ENCODE measurements around the gene GSTA3. TPM values are rescaled to one million over a fixed set of nuclear protein-coding genes. Genes with fewer than 3 reads are reported as not detected.
"Not testable (repeated sequence)": the region's sequence is repeated elsewhere in the genome, so short reads cannot be mapped to it uniquely, and the experiment has no call there.

GSTA3 gene
- total RNA-seq, 2 experiments from 2014 or later = not detected

DNA sequence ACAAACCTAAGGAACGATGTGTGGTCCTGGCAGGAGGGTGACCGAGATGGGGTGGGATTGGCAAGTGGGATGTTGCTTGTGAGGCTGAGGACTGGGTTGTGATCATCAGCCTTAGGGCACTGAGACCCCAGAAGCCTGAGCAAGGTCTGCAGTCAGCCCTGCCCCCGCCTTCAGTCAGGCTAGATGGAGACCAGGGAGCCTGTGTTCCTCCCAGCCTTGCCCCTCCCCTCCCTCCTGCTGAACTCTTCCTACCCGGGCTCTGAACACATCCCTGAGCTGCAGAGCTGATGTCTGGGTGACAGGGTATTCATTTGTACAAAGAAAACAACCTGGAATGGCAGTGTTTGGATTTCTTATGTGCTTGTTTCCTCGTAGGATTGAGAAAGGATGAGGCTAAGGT lies 40.6 kb downstream of the GSTA3 start:
- H3K4me1 Mint-ChIP-seq; H3K27me3 Mint-ChIP-seq; H3K27ac Mint-ChIP-seq; H3K9me3 Mint-ChIP-seq; POLR2A ChIA-PET; H3K4me3 Mint-ChIP-seq; ATAC-seq (ENCODE audit: low read depth); H3K36me3 Mint-ChIP-seq; DNase-seq: not testable (repeated sequence)

DNA sequence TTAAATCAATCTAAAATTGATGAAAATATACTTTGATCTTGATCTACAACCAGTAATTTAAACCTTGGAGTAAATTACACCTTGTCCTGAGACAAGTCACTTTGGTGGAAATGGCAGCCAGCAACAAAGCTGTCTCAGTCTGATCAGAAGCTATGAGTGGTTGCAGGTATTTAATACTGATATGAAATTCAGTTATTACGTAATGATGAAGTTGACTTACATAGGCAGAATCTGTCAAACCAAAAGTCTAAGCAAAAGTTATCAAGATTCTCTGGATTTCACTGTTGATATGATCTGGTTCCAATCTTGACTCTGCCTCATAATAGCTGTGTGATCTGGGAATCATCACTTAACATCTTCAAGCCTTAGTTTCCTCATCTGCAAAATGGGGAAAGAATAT lies 41.3 kb downstream of the GSTA3 start:
- POLR2A ChIA-PET = no interaction called here
- DNase-seq (no peak), ATAC-seq (ENCODE audit: low read depth) (no peak)
- Mint-ChIP-seq H3K36me3 (no peaks in the 10 kb centered on the region), H3K4me3 (no peak overlapping the region), H3K27ac (no peak overlapping the region), H3K9me3 (no peaks in the 10 kb centered on the region), H3K4me1 (no peaks in the 10 kb centered on the region), H3K27me3 (peaks cover 9% of the 10 kb centered on the region)

DNA sequence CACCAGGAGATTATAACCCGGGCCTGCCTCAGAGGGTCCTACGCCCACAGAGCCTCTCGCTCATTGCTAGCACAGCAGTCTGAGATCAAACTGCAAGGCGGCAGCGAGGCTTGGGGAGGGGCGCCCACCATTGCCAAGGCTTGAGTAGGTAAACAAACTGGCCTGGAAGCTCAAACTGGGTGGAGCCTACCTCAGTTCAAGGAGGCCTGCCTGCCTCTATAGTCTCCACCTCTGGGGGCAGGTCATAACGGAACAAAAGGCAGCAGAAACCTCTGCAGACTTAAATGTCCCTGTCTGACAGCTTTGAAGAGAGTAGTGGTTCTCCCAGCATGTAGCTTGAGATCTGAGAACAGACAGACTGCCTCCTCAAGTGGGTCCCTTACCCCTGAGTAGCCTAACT lies 48.3 kb downstream of the GSTA3 start:
- H3K9me3 Mint-ChIP-seq; POLR2A ChIA-PET; ATAC-seq (ENCODE audit: low read depth); H3K27ac Mint-ChIP-seq; H3K4me1 Mint-ChIP-seq; DNase-seq; H3K4me3 Mint-ChIP-seq; H3K36me3 Mint-ChIP-seq: not testable (repeated sequence)
- H3K27me3 Mint-ChIP-seq = peaks cover 17% of the 10 kb centered on the region

DNA sequence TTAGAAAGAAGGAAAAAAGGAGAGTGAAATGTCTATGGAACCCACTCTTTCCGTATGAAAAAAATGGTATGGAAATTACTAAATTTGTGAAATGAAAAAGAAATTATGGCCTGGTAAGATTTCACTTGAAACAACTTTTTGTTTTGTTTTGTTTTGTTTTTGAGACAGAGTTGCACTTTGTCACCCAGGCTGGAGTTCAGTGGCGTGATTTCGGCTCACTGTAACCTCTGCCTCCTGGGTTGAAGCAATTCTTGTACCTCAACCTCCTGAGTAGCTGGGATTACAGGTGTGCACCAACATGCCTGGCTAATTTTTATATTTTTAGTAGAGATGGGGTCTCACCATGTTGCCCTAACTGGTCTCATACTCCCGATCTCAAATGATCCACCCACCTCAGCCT lies 51.1 kb downstream of the GSTA3 start:
- Mint-ChIP-seq H3K27me3 (peaks cover 21% of the 10 kb centered on the region), H3K27ac (no peak overlapping the region), H3K36me3 (no peaks in the 10 kb centered on the region), H3K4me1 (no peaks in the 10 kb centered on the region), H3K4me3 (no peak overlapping the region), H3K9me3 (no peaks in the 10 kb centered on the region)
- DNase-seq (no peak), ATAC-seq (ENCODE audit: low read depth) (no peak)
- POLR2A ChIA-PET = no interaction called here

DNA sequence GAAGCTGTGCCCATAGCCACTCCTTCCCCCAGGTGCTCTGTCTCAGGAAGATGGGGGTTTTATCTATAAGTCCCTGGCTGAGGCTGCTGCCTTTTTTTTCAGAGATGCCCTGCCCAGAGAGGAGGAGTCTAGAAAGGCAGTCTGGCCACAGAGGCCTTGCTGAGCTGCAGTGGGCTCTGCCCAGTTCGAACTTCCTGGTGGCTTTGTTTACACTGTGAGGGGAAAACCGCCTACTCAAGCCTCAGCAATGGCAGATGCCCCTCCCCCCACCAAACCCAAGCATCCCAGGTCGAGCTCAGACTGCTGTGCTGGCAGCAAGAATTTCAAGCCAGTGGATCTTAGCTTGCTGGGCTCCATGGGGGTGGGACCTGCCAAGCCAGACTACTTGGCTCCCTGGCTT lies 53.4 kb downstream of the GSTA3 start:
- H3K9me3 Mint-ChIP-seq; POLR2A ChIA-PET; H3K4me3 Mint-ChIP-seq; ATAC-seq (ENCODE audit: low read depth); H3K27ac Mint-ChIP-seq; H3K36me3 Mint-ChIP-seq; H3K4me1 Mint-ChIP-seq; DNase-seq: not testable (repeated sequence)
- peaks cover 21% of the 10 kb centered on the region for H3K27me3 Mint-ChIP-seq

DNA sequence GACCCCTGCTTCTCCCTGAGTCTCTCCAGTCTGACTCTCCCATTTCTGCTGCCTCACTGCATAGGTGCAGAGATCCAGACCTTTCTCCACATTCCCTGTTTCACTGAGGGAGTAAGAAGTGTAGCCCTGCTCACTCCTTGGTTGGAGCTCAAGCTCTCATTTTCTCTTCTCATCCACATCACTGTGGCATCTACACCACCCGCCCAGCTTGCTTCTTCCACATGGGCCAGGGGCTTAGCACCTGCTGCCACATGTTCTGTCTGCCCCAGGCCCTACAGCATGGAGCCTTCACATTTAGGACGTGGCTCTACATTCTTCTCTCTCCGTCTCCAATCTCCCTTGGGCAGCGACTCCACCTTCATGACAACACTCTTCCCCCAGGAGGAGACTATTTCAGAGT lies 60.4 kb downstream of the GSTA3 start:
- DNase-seq (no peak), ATAC-seq (ENCODE audit: low read depth) (no peak)
- no peaks in the 10 kb centered on the region for H3K9me3 Mint-ChIP-seq
- H3K36me3 Mint-ChIP-seq = no peaks in the 10 kb centered on the region
- no peaks in the 10 kb centered on the region for H3K4me1 Mint-ChIP-seq
- POLR2A ChIA-PET = no interaction called here
- H3K27ac Mint-ChIP-seq = no peak overlapping the region
- H3K4me3 Mint-ChIP-seq = no peak overlapping the region
- peaks cover 17% of the 10 kb centered on the region for H3K27me3 Mint-ChIP-seq

Other genes with a start within 250 kb of the GSTA3 start
- 10 to 100 TPM; 18.6 to 19.0 TPM for gene TMEM14A, start 238.6 kb downstream of the GSTA3 start, total RNA-seq
- gene GSTA2, start 146.2 kb downstream of the GSTA3 start, total RNA-seq = not detected
- not detected for gene GSTA1, start 105.9 kb downstream of the GSTA3 start, total RNA-seq
- not detected for gene GSTA5, start 68.9 kb downstream of the GSTA3 start, total RNA-seq
- gene GSTA4, start 85.6 kb upstream of the GSTA3 start, total RNA-seq = 1 to 10 TPM; 3.1 to 4.1 TPM
- 1 to 10 TPM; 6.9 to 7.0 TPM for gene CILK1, start 152.1 kb upstream of the GSTA3 start, total RNA-seq
- 10 to 100 TPM; 70.3 to 74.7 TPM for gene FBXO9, start 155.7 kb upstream of the GSTA3 start, total RNA-seq
- gene GCM1, start 239.1 kb upstream of the GSTA3 start, total RNA-seq = under 1 TPM; 0.11 TPM